GM18511 (cell line): ENCODE results near the gene GRIK5.
A peak's percentile ranks its signal among the peaks of the same experiment; 100 is the strongest.

Source experiments
- ATAC-seq: cut with Tn5 transposase; IDR thresholded peaks from one replicate; pipeline ENCODE4 v1.9.1; 2021; ENCODE audit warnings: mild to moderate bottlenecking, moderate library complexity; ENCODE audit not compliant: unreplicated experiment

Gene GRIK5

DNA sequence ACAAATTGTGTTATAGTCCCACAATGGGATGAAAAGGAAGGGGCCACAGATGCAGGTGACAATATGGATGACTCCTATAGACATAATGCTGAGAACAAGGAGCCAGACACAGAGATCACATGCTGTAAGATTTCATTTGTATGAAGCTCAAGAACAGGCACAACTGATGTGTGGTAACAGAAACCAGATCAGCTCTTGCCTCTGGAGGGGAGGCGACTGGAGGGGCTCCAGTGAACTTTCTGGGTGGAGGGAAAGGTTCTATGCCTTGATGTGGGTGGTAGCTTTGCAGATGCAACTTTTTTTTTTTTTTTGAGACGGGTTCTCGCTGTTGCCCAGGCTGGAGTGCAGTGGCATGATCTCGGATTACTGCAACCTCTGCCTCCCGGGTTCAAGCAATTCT is 104.9 kb downstream of the GRIK5 start:
- no peak for ATAC-seq

DNA sequence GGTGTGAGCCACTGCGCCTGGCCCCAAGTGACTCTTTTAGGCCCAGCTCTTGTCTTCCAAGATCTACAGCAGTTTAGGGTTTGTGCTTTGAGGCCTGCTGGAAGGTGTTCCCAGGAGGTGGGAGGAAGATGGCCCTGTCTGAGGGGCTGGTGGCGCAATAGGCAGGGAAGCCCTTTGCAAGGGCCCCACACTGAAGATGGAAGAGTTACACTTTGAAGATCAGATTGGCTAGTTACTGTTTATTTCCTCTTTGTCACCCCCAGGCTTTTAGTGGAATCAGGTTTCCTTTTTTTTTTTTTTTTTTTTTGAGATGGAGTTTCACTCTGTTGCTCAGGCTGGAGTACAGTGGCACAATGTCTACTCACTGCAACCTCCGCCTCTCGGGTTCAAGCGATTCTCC is 109.0 kb downstream of the GRIK5 start:
- ATAC-seq = no peak

DNA sequence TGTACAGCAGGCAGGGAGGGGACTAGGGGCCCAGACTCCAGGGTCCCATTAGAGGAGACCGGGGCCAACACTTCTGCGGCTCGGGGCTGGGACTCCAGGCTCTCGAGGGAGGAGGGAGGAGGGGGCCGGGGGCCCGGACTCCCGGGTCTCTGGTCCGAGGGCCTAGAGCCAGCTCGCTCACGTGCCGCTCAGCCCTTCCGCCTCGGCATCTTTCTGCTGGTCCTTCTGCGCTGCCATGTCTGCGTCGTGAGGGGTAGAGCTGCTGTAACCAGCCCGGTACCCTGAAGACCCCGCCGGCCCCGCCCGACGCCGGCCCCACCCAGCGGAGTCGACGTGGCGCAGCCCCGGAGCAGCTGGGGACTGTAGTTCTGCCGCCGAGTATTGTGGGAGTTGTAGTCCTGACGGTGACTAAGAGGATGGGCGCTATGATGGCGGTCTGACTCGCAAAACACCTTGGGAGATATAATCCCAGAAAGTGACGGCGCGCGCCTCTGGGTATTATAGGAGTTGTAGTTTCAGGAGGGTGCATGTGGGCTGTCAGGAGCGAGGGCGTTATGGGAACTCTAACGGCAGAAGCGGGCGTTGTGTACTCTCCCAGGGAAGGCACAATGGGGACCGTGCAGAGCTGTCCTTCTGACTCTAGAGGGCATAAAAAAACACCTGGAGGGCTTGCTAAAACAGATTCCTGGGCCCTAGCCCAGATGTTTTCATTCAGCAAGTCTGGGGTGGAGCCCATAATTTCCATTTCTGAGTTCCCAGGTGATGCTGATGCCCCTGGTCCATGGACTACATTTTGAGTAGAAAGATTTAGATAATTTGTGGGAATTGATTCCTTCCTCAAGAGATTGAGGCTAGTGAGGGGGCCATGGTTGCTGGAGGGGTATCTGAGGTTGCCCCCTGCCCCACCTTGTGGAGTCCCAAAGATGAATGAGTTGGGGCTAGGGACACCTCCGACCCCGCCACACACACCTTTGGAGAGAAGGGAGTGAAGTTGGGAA is 110.7 kb downstream of the GRIK5 start, which contains the start of gene RABAC1:
Gene RABAC1, minus strand, starts transcription at position 266 of the 998 bp plus-strand sequence. Its CDS starts 29 bp downstream, at position 237.
- peak; percentile 90 for ATAC-seq

DNA sequence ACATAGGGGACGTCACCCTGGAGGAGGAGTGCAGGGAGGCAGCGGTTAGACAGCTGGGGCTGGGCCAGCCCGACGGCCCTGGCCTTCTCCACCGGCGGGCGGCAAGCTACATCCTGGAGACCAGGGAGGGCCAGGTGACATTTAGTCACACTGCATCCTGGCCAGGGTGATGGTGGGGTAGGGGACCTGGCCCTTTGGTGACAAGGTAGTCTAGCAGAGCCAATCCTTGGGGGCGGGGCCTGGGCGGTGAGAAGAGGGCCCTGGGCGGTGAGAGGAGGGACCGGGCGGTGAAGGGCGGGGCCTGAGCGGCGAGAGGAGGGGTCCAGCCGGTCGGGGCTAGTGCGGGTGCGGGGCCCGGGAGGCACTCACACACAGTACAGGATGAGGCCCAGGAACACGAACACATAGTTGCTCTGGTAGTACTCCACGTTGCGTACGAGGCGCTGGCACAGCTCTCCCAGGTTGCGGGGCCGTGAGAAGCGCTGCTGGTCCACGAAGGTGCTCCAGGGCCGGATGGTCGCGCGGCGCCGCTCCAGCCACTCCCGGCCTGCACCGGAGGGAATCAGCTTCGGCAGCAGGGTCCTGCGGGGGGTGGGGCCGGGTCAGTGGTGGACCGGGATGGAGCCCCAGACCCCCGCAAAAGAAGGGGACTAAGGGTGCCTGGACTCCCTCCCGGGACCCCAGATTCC is 111.5 kb downstream of the GRIK5 start:
- ATAC-seq = peak; percentile 60

DNA sequence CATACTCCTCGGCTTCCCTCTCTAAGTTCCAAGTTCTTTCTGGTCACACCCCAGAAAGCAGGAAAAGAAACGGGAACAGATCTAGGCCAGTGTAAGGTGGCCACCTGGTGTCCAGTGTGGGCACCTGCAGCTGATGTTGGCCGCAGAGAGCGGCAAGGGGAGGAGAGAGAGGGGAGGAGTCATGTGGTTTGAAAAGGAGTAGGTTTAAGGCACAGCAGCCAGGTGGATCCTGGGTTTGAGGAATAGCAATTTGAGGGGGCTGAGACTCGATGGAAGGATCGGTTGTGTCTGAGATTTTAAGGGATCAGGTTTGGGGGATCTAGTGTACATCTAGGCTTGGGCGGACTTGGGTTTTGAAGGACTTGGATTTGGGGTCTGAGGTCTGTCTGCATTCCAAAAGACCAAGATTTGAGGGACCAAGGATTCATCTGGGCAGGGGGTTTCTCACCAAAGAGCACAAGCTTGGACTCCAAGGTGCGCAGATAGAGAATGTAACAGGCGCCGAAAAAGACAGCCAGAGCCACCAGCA is 112.1 kb downstream of the GRIK5 start:
- no peak for ATAC-seq

DNA sequence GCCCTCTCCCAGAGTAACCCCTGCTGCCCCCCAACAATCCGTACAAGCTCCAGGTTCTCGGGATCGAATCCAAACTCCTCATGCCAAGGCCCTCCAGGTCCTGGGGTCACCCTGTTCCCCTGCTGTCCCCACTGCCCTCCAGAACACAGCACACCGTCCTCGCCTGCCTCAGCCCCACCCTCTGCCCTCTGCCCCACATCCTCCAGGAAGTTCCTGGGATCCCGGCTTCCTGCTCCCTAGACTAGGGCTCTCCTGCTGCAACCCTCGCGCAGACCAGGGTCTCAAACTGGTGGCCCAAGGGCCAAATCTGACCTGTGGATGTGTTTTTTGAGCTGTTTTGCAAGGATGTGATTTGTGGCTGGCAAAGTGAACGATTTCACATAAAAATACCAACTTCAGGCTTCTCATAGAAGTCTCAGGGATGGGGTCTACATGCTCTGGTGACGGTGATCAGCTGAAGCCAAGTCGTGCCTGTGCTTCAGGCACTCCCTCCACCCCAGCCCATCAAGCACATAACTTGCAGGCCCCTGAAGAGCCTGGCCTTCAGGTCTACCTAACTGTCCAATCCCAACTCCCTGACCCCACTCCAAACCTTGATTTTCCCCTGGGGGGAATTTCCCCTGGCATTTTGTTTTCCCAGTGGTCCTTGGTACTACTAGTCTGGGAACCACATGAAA is 112.7 kb downstream of the GRIK5 start:
- ATAC-seq = no peak

DNA sequence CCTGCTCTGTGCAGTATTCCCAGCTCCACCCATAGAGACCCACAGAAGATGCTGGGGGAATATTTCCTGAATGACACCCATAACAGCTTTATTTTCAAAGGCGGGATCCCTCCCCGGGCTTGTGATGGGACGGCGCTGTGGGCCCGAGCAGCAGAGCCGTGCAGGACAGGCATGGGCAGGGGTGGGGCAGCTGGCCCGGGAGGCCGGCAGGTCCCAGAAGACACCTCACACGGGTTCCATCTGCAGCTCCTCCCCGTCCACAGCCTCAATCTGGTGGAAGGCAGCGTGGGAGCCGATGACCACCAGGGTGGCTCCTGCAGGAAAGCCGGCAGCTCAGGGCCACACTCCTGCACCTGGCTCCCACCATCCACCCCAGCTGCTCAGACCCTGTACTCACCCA is 113.4 kb downstream of the GRIK5 start:
- no peak for ATAC-seq

DNA sequence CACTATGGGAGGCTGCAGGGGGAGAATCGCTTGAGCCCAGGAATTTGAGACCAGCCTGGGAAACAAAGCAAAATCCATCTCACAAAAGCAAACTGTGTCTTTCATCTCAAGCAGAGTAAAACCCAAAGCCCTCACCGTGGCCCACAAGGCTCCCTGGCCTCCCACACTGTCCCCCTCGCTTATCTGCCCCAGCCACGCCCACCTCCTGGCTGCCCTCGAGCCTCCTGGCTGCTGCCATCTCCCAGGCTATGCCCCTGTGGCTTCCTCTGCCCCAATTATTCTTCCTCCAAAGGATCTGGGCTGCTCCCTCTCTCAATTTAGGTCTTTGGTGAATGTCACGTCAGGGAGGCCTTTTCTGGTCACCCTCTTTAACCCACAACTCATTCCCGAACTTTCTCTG is 114.5 kb downstream of the GRIK5 start:
- no peak for ATAC-seq

DNA sequence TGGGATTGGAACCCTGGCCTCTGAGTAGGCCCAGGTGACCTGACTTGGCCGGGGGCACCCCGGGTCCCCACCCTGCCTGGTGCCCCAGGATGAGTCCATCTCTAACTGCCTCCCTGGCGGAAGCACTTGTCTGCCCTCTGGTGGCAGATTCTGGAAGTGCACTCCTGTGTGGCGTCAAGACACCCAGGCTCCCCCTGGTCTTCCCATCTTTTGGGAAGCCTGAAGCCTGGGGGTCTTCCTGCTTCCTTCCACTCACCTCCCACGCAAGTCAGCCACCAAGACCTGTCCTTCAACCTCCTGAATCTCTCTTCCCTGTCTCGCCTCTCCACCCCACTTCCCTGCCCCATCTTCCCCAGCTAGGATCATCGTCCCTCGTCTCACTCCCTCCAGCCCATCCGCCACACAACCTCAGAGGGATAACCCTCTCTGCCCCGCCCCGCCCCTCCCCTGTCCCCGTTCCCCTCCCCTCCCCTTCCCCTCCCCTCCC is 118.3 kb downstream of the GRIK5 start:
- no peak for ATAC-seq
